Measurements from ENCODE around the gene CHCHD10.

DNA sequence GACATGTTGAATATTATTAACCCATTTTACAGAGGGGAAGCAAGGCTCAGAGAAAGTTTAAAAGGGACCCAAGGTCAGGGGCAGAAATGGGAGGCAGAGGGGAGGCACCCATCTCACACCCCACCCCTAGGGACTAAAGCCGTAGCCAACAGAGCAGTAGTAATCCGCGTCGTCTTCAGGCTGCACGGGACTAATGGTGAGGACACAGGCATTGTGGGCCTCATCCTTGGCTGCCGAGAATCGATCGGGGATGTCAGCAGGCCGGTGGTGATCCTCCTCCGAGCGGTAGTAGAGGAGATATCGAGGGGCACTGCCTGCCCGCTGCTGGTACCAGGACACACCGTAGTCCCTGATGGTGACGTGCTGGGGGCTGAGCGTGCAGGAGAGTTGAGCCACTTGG, 15.0 kb downstream of the CHCHD10 start:
- no peak for TF ChIP-seq CTCF (IDR thresholded peaks at IDR 0.05)
- TF ChIP-seq POLR2A (IDR thresholded peaks at IDR 0.05): no peak

All from Peyer's patch (tissue), 4 donors.